Measurements from ENCODE around the gene FSTL5.
"Not testable (repeated sequence)": the region's sequence is repeated elsewhere in the genome, so short reads cannot be mapped to it uniquely, and the experiment has no call there.

Gene FSTL5

GRCh38 chr4:161828061-161828460 is 335.7 kb downstream of the FSTL5 start:
- no peak for DNase-seq

GRCh38 chr4:161827013-161827412 is 336.8 kb downstream of the FSTL5 start:
- no peak for DNase-seq

- no peak for DNase-seq
These were observed 340.4 kb downstream of the FSTL5 start for GRCh38 chr4:161823450-161823849.

GRCh38 chr4:161822174-161822573 is 341.6 kb downstream of the FSTL5 start:
- DNase-seq = no peak

- no peak for DNase-seq
These were observed 345.9 kb downstream of the FSTL5 start for GRCh38 chr4:161817914-161818313.

GRCh38 chr4:161816958-161817357 is 346.8 kb downstream of the FSTL5 start:
- no peak for DNase-seq

- no peak for DNase-seq
These were observed 348.0 kb downstream of the FSTL5 start for GRCh38 chr4:161815841-161816240.

GRCh38 chr4:161813889-161814288 is 349.9 kb downstream of the FSTL5 start:
- DNase-seq = no peak

GRCh38 chr4:161813389-161813788 is 350.4 kb downstream of the FSTL5 start:
- DNase-seq = no peak

GRCh38 chr4:161803171-161803570 is 360.6 kb downstream of the FSTL5 start:
- no peak for DNase-seq

GRCh38 chr4:161799710-161800109 is 364.1 kb downstream of the FSTL5 start:
- DNase-seq = no peak

- no peak for DNase-seq
These were observed 370.8 kb downstream of the FSTL5 start for GRCh38 chr4:161792991-161793390.

GRCh38 chr4:161791796-161792556 is 371.8 kb downstream of the FSTL5 start:
- DNase-seq = no peak

- DNase-seq = no peak
These were observed 396.7 kb downstream of the FSTL5 start for GRCh38 chr4:161767116-161767515.

GRCh38 chr4:161762796-161763195 is 401.0 kb downstream of the FSTL5 start:
- no peak for DNase-seq

- DNase-seq = no peak
These were observed 403.8 kb downstream of the FSTL5 start for GRCh38 chr4:161760008-161760407.

- not testable (repeated sequence) for DNase-seq
These were observed 405.4 kb downstream of the FSTL5 start for GRCh38 chr4:161758412-161758811.

- no peak for DNase-seq
These were observed 434.9 kb downstream of the FSTL5 start for GRCh38 chr4:161728929-161729328.

- DNase-seq = no peak
These were observed 441.9 kb downstream of the FSTL5 start for GRCh38 chr4:161721947-161722346.

GRCh38 chr4:161717084-161717483 is 446.7 kb downstream of the FSTL5 start:
- DNase-seq = no peak

- no peak for DNase-seq
These were observed 448.9 kb downstream of the FSTL5 start for GRCh38 chr4:161714931-161715330.

- no peak for DNase-seq
These were observed 449.6 kb downstream of the FSTL5 start for GRCh38 chr4:161714022-161714751.

- DNase-seq = no peak
These were observed 459.1 kb downstream of the FSTL5 start for GRCh38 chr4:161704653-161705052.

GRCh38 chr4:161704040-161704439 is 459.8 kb downstream of the FSTL5 start:
- DNase-seq = no peak

Measured in inflammatory macrophage treated with lipopolysaccharide for 1 hour (primary cell).